Upper lobe of left lung (tissue), 6 donors: Measurements from ENCODE around the gene MYH8. TPM values are rescaled to one million over a fixed set of nuclear protein-coding genes. Genes with fewer than 3 reads are reported as not detected.

ENCODE experiments used
- ATAC-seq, 2 donors: fragments of 200-7000 bp; cut with Tn5 transposase; one replicate each; pipeline ENCODE4 v1.9.1; 2022; ENCODE audit warnings: mild to moderate bottlenecking in 2 of 2, moderate library complexity in 2 of 2; ENCODE audit not compliant: low FRiP score in 2 of 2
- DNase-seq, 2 donors: peaks; one replicate each; pipeline ENCODE4 v3.0.0-alpha.2; 2019 to 2020
- H3K27ac ChIP-seq, 4 donors: fragments of 200-600 bp; sonication (generic); one replicate each; pipeline ENCODE4 v1.5.1; 2016 to 2019
- H3K27me3 ChIP-seq, 4 donors: fragments of 200-600 bp; sonication (generic); one replicate each; pipeline ENCODE4 v1.5.1; 2017 to 2019
- H3K36me3 ChIP-seq, 4 donors: fragments of 200-600 bp; sonication (generic); one replicate each; pipeline ENCODE4 v1.5.1; 2016 to 2019
- H3K4me1 ChIP-seq, 4 donors: fragments of 200-600 bp; sonication (generic); one replicate each; pipeline ENCODE4 v1.5.1; 2018 to 2019
- H3K4me3 ChIP-seq, 4 donors: fragments of 200-600 bp; sonication (generic); one replicate each; pipeline ENCODE4 v1.5.1; 2017 to 2019; ENCODE audit warnings: mild to moderate bottlenecking in 2 of 4, moderate library complexity in 1 of 4
- H3K9me3 ChIP-seq, 4 donors: fragments of 200-600 bp; sonication (generic); one replicate each; pipeline ENCODE4 v1.5.1; 2018 to 2019
- CTCF ChIP-seq, 6 experiments: fragments of 450-650 bp in 4 of 6; fragments of 200-600 bp in 2 of 6; sonication (generic) in 2 of 6; IDR thresholded peaks; one replicate each; pipeline ENCODE4 v1.5.1; 2016 to 2019; ENCODE audit warnings: antibody characterized with exemption in 6 of 6
- EP300 ChIP-seq, 4 donors: sonication (generic); formaldehyde crosslinking; IDR thresholded peaks; one replicate each; pipeline ENCODE4 v1.5.1; 2017; ENCODE audit warnings: antibody characterized with exemption in 4 of 4, control low read depth in 2 of 4
- POLR2A ChIP-seq, 4 donors: fragments of 450-650 bp; IDR thresholded peaks; one replicate each; pipeline ENCODE4 v1.5.1; 2016 to 2017; ENCODE audit warnings: antibody characterized with exemption in 4 of 4, mild to moderate bottlenecking in 2 of 4
- POLR2AphosphoS5 ChIP-seq, 2 donors: sonication (generic); formaldehyde crosslinking; IDR thresholded peaks; one replicate each; pipeline ENCODE4 v1.5.1; 2017; ENCODE audit warnings: antibody characterized with exemption in 2 of 2
- WGBS, 2 donors: methylation state at CpG; one replicate each; pipeline ENCODE4 v1.1.5; 2017 to 2018; 5-methylcytosine and 5-hydroxymethylcytosine counted together
- total RNA-seq, 6 donors: library from RNA; depleted of rRNA in 4 of 6; stranded (reverse); fragments of >200 nt in 4 of 6; gene quantifications; one replicate each; pipeline versions ENCODE4 v1.1.0 to v1.2.1, GENCODE V29; 2016 to 2021
- donor health status: DM: no; HTN: no; CAD: no; lungs with moderate emphysema.
- donor health status: DM: no; HTN: yes; CAD: no; lungs with severe emphysema.

The MYH8 gene
- total RNA-seq, 6 donors from 2014 or later: not detected

DNA sequence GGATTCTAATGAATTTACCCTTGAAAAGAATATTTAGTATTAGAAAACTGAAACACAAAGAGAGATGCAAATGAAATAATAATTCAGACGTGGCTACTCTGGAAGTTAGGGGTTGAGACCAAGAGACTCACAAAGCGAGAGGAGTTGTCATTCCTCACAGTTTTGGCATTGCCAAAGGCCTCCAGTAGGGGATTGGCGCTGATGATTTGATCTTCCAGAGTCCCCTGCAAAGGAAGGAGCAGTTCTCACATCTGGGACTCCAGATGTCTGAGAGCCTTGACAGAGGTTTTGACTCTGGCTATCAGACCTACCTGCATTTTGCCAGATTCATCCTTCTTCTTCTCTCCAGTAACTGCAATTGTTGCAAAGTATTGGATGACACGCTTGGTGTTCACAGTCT, 6.6 kb downstream of the MYH8 start:
- no peak overlapping the region for H3K4me3 ChIP-seq
- no peak overlapping the region for H3K27ac ChIP-seq
- no peaks in the 10 kb centered on the region for H3K36me3 ChIP-seq
- TF ChIP-seq POLR2A (IDR thresholded peaks at IDR 0.05) (no peak), POLR2AphosphoS5 (IDR thresholded peaks at IDR 0.05) (no peak), CTCF (IDR thresholded peaks at IDR 0.05) (no peak), EP300 (IDR thresholded peaks at IDR 0.05) (no peak)
- no peaks in the 10 kb centered on the region for H3K9me3 ChIP-seq
- DNase-seq (no peak), ATAC-seq (no peak)
- H3K4me1 ChIP-seq: no peaks in the 10 kb centered on the region
- 75 to 84% methylated on average over 4 of the region's 4 CpGs for WGBS, 2 donors
- H3K27me3 ChIP-seq: no peaks in the 10 kb centered on the region

DNA sequence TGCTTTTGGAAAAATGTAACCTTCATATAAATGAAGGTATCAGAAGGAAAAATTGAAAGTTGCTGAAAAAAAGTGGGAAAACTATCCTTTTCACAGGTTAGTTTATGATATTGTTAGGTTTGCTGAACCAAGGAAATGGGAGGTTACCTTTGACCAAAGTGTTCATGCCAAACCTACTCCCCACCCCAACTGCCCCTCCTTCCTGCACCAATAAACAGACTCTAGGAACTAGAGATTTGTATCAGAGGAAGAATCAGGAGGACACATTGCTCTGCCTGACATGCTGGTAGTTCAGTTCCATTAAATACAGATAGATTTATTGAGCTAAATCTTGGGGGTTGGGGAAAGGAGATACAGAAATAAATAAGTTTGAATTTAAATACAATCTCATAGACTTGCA, 18.2 kb downstream of the MYH8 start:
- Histone ChIP-seq H3K4me1 (no peaks in the 10 kb centered on the region), H3K9me3 (no peaks in the 10 kb centered on the region), H3K36me3 (no peaks in the 10 kb centered on the region), H3K4me3 (no peak overlapping the region), H3K27me3 (no peaks in the 10 kb centered on the region), H3K27ac (no peak overlapping the region)
- ATAC-seq: no peak
- DNase-seq: no peak
- TF ChIP-seq POLR2A (IDR thresholded peaks at IDR 0.05) (no peak), POLR2AphosphoS5 (IDR thresholded peaks at IDR 0.05) (no peak), EP300 (IDR thresholded peaks at IDR 0.05) (no peak), CTCF (IDR thresholded peaks at IDR 0.05) (no peak)

DNA sequence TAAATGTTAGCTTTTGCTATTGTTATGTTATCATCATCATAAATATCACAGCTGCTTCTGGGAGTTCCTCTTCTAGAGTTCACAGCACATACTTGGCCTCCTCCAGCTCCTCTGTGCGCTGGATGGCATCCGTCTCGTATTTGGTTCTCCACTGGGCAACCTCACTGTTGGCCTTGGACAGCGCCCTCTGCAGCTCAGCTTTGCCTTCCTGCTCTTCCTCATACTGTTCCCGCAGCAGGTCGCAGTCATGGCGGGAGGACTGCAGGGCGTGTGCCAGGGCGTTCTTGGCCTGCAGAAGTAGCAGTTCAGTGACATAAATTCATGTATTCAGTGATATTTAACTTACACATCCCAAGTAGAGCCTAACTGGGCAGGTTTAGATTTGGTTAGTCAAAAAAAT, 23.4 kb downstream of the MYH8 start:
- H3K9me3 ChIP-seq: no peaks in the 10 kb centered on the region
- DNase-seq (no peak), ATAC-seq (no peak)
- H3K4me3 ChIP-seq: no peak overlapping the region
- no peaks in the 10 kb centered on the region for H3K4me1 ChIP-seq
- TF ChIP-seq POLR2A (IDR thresholded peaks at IDR 0.05) (no peak), POLR2AphosphoS5 (IDR thresholded peaks at IDR 0.05) (no peak), EP300 (IDR thresholded peaks at IDR 0.05) (no peak), CTCF (IDR thresholded peaks at IDR 0.05) (no peak)
- no peaks in the 10 kb centered on the region for H3K36me3 ChIP-seq
- H3K27ac ChIP-seq: no peak overlapping the region
- WGBS, 2 donors: 87 to 88% methylated on average over 9 of the region's 9 CpGs
- H3K27me3 ChIP-seq: no peaks in the 10 kb centered on the region

- WGBS, 2 donors: 74 to 79% methylated on average over 14 of the region's 14 CpGs
- Histone ChIP-seq H3K27me3 (no peaks in the 10 kb centered on the region), H3K36me3 (no peaks in the 10 kb centered on the region), H3K9me3 (no peaks in the 10 kb centered on the region), H3K4me3 (no peak overlapping the region), H3K4me1 (no peaks in the 10 kb centered on the region), H3K27ac (no peak overlapping the region)
- DNase-seq (no peak), ATAC-seq (no peak)
- TF ChIP-seq POLR2AphosphoS5 (IDR thresholded peaks at IDR 0.05) (no peak), EP300 (IDR thresholded peaks at IDR 0.05) (no peak), POLR2A (IDR thresholded peaks at IDR 0.05) (no peak), CTCF (IDR thresholded peaks at IDR 0.05) (no peak)
These were observed 25.1 kb downstream of the MYH8 start for GRCh38 chr17:10396524-10397163.

DNA sequence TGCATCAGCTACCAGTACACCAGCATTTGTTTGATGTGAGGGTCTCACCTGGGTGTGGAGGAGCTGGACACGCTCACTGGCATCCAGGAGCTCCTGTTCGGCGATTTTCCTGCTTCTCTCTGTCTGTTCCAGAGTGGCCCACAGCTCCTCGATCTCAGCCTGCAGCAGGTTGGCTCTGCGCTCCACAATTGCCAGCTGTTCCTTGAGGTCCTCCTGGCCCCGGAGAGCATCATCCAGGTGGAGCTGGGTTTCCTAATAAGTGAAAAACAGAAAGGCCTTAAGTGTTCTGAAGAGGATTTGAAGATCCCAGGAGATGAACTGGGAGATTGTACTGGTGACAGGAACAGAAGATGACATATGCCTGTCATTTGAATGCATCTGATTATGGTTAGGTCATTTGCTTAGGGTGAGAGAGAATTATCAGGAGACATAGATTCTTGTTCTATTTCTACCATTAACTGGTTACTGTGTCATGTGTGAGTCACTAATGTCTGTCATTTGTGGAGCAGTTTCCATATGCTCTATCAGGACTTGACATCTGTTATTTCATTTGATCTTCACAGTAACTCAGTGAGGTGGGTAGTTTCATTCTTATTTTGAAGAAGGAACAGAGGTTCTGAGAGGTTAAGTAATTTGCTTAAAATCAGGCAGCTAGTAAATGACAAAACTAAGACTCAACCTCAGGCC, 27.4 kb downstream of the MYH8 start:
- ATAC-seq: no peak
- 82 to 91% methylated on average over 6 of the region's 6 CpGs for WGBS, 2 donors
- no peak for DNase-seq

More for the DNA sequence above, 27.4 kb downstream of the MYH8 start:
- TF ChIP-seq POLR2AphosphoS5 (IDR thresholded peaks at IDR 0.05): no peak
- Histone ChIP-seq H3K36me3 (no peaks in the 10 kb centered on the region), H3K27ac (no peak overlapping the region), H3K4me3 (no peak overlapping the region), H3K4me1 (no peaks in the 10 kb centered on the region), H3K9me3 (no peaks in the 10 kb centered on the region), H3K27me3 (no peaks in the 10 kb centered on the region)
